Colonic mucosa (tissue), 4 donors: ENCODE results near the gene DZIP1. TPM values are rescaled to one million over a fixed set of nuclear protein-coding genes. Genes with fewer than 3 reads are reported as not detected.

Experiments
- DNase-seq: peaks from one replicate; pipeline ENCODE4 v3.0.0-alpha.2; 2020
- H3K27ac ChIP-seq: fragments of 200-600 bp; one replicate; pipeline ENCODE4 v1.8.0; 2021
- H3K27me3 ChIP-seq: fragments of 200-600 bp; one replicate; pipeline ENCODE4 v1.8.0; 2021
- H3K36me3 ChIP-seq: fragments of 200-600 bp; one replicate; pipeline ENCODE4 v1.8.0; 2021
- H3K4me1 ChIP-seq: fragments of 200-600 bp; one replicate; pipeline ENCODE4 v1.8.0; 2021; ENCODE audit warnings: mild to moderate bottlenecking
- H3K4me3 ChIP-seq: fragments of 200-600 bp; one replicate; pipeline ENCODE4 v1.8.0; 2021
- H3K9ac ChIP-seq, 2 donors: one replicate each; pipeline ENCODE4 v1.7.0; 2013; ENCODE audit warnings: control low read depth in 2 of 2, low read depth in 2 of 2, low read length in 2 of 2
- H3K9me3 ChIP-seq: fragments of 200-600 bp; one replicate; pipeline ENCODE4 v1.8.0; 2021
- CTCF ChIP-seq: fragments of 200-600 bp; IDR thresholded peaks from one replicate; pipeline ENCODE4 v1.8.0; 2022; ENCODE audit warnings: antibody characterized with exemption, mild to moderate bottlenecking
- intact Hi-C: fragments of 100-400 bp; cut with DNase I; formaldehyde crosslinking; loops from one replicate; pipeline ENCODE4 v1.14.1; 2022
- total RNA-seq, 2 donors: library from RNA; stranded (reverse); fragmentation: NEBNext Ultra II Directional in 1 of 2; extraction: Animal tissue kit (Norgen Biotek cat#: 25700) in 1 of 2; gene quantifications; one replicate each; pipeline ENCODE4 v1.2.1, GENCODE V29; 2021
- donor health status: healthy.
- donor health status: DM: no; HTN: no; CAD: no.
- donor health status: DM: no; HTN: no; CAD: no.

DZIP1 gene
- total RNA-seq, 2 donors from 2014 or later = 2.2 to 3.6 TPM

GRCh38 chr13:95535243-95535642, 109.3 kb downstream of the DZIP1 start:
- no peak for DNase-seq
- Histone ChIP-seq H3K4me3 (no peak overlapping the region), H3K9ac (no peak overlapping the region), H3K4me1 (no peaks in the 10 kb centered on the region), H3K9me3 (no peaks in the 10 kb centered on the region), H3K27me3 (no peaks in the 10 kb centered on the region), H3K36me3 (no peaks in the 10 kb centered on the region), H3K27ac (no peak overlapping the region)
- TF ChIP-seq CTCF = no peak
- intact Hi-C loops = loop anchor here (5.0 kb wide), 2 partner anchors 127 to 302 kb away; no protein-coding TSS in a partner anchor

GRCh38 chr13:95533545-95534160, 110.9 kb downstream of the DZIP1 start:
- H3K9ac ChIP-seq = no peak overlapping the region
- no peak for TF ChIP-seq CTCF
- no peak overlapping the region for H3K4me3 ChIP-seq
- intact Hi-C loops = no loop called here
- DNase-seq = peak; percentile 27
- no peaks in the 10 kb centered on the region for H3K27me3 ChIP-seq
- no peaks in the 10 kb centered on the region for H3K4me1 ChIP-seq
- H3K27ac ChIP-seq = no peak overlapping the region
- H3K36me3 ChIP-seq = no peaks in the 10 kb centered on the region
- no peaks in the 10 kb centered on the region for H3K9me3 ChIP-seq

- no peak overlapping the region for H3K27ac ChIP-seq
- no peaks in the 10 kb centered on the region for H3K27me3 ChIP-seq
- no peak overlapping the region for H3K4me3 ChIP-seq
- no peaks in the 10 kb centered on the region for H3K9me3 ChIP-seq
- TF ChIP-seq CTCF = no peak
- no peaks in the 10 kb centered on the region for H3K36me3 ChIP-seq
- no peaks in the 10 kb centered on the region for H3K4me1 ChIP-seq
- DNase-seq = no peak
- intact Hi-C loops = no loop called here
- no peak overlapping the region for H3K9ac ChIP-seq
Observed at GRCh38 chr13:95530178-95530577, 114.3 kb downstream of the DZIP1 start.

Other genes starting within 250 kb of the DZIP1 start
- under 1 TPM; 0.27 to 0.64 TPM for gene CLDN10, start 92.0 kb downstream of the DZIP1 start, total RNA-seq
- gene DNAJC3, start 32.4 kb upstream of the DZIP1 start, total RNA-seq = 10 to 100 TPM; 70.6 to 76.8 TPM